ENCODE results near the gene UQCRC1.
A peak's percentile ranks its signal among the peaks of the same experiment; 100 is the strongest.

DNA sequence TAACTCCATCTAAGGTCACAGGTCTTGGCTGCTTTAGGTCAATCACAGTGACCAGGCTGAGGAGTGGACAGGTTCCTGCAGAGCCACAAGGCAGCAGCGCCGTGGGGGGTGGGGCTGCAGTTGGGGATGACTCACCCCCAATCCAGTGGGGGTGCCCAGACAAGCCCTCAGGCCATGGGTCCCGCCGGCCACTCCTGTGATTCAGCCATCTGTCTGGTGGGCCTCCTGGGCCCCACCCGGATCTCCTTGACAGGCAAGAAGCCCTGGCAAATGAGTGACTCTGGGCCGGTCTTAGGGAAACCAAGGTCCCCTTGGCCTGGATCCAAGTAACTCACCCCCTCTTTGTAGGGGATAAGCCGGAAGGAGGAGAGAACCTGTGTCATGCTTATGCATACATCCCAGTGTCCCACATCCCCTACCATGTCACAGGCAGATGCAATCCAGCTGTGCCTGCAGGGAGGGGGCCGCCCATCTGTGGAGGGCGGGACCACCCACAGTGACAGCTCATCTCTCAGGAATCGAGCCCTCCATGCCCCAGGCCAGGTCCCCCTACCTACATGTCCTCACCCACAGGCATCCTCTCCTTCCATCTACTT, 13.8 kb downstream of the UQCRC1 start:
- TF ChIP-seq POLR2AphosphoS5 (IDR thresholded peaks at IDR 0.05), result peak in 1 of 4 donors; percentile 17
- TF ChIP-seq, protein P1, sequence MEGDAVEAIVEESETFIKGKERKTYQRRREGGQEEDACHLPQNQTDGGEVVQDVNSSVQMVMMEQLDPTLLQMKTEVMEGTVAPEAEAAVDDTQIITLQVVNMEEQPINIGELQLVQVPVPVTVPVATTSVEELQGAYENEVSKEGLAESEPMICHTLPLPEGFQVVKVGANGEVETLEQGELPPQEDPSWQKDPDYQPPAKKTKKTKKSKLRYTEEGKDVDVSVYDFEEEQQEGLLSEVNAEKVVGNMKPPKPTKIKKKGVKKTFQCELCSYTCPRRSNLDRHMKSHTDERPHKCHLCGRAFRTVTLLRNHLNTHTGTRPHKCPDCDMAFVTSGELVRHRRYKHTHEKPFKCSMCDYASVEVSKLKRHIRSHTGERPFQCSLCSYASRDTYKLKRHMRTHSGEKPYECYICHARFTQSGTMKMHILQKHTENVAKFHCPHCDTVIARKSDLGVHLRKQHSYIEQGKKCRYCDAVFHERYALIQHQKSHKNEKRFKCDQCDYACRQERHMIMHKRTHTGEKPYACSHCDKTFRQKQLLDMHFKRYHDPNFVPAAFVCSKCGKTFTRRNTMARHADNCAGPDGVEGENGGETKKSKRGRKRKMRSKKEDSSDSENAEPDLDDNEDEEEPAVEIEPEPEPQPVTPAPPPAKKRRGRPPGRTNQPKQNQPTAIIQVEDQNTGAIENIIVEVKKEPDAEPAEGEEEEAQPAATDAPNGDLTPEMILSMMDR (IDR thresholded peaks at IDR 0.05), result no peak
- TF ChIP-seq POLR2A (IDR thresholded peaks at IDR 0.05), result no peak
- no peak for TF ChIP-seq EP300 (IDR thresholded peaks at IDR 0.05)

Data from sigmoid colon (tissue), 4 donors.